ENCODE data around the gene TMPRSS9.

DNA sequence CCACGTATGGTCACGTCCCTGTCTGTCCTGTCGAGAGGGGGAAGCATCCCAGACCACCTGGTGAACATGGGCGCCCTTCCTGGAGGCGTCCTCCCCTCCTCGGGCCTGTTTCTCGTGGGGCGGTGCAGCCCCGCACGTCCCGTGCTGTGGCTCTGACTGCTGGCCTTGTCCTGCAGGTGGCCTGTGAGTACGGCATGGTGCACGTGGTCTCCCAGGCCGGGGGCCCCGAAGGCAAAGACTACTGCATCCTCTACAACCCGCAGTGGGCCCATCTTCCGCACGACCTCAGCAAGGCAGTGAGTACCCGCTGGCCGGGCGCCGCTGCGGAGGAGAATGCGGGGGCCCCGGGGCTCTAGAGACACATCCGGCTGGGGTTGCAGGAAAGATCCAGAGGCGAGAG is 25.6 kb upstream of the TMPRSS9 start:
- TF ChIP-seq GATA2 (IDR thresholded peaks at IDR 0.05; ENCODE audit: low read depth, low read length) = no peak
- TF ChIP-seq GATA3 (IDR thresholded peaks at IDR 0.05; ENCODE audit: low read depth, low read length) = no peak

Data from SH-SY5Y (cell line).